IMR-90 (cell line): ENCODE results near the gene PEX14.

Experiments
- CEBPB ChIP-seq: IDR thresholded peaks from 2 replicates; pipeline ENCODE4 v1.6.1; 2012; ENCODE audit warnings: low read depth, low read length, improper control_type of control experiment
- CTCF ChIP-seq: conservative IDR thresholded peaks from 2 replicates; pipeline ENCODE4 v1.5.1; 2012; ENCODE audit warnings: mild to moderate bottlenecking, low read depth, low read length, improper control_type of control experiment
- RFX5 ChIP-seq: IDR thresholded peaks from 2 replicates; pipeline ENCODE4 v1.8.0; 2012; ENCODE audit warnings: low read depth, mild to moderate bottlenecking, low read length, moderate library complexity

GRCh38 chr1:10626791-10627410 is 152.2 kb downstream of the PEX14 start:
- TF ChIP-seq CTCF (no peak), RFX5 (no peak), CEBPB (no peak)
